ENCODE data around the gene POLR3H. TPM values are rescaled to one million over a fixed set of nuclear protein-coding genes. Genes with fewer than 3 reads are reported as not detected.

The POLR3H gene
- total RNA-seq, 1 donor from 2014 or later, result 15.2 TPM

DNA sequence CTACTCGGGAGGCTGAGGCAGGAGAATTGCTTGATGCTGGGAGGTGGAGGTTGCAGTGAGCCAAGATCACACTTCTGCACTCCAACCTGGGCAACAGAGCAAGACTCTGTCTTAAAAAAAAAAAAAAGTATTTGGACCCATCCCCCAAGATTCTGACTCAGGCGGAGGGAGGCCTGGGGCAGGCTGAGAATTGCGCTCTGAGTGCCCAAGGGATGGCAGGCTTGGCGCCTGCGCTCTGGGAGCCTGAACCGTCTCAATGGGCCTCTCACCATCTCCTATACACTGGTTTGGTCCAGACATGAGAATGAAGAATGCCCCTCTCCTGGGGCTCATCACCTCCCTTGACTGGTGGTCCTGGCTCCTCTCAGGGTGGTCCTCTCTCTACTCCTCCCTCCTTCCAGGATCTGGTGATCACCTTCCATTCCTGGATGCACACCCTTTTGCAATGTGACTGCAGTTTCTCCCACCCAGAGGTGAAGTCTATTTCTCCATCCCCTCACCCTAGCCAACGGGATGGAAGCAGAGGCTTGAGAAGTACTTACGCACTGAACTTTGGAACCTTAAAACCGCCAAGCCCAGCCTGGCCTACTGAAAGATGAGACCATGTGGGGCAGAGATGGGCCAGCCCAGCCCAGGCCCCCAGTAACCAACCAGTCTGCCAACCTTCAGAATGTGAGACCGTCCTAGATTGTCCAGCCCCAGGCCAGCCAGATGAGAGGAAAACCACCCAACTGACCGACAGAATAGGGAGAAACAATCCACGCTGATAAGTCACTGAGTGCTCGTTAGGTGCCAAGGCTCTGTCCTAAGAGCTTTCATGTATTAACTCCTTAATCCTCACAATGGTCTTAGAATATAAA, 4.9 kb downstream of the POLR3H start:
- Histone ChIP-seq H3F3A (ENCODE audit: low read depth) (peaks cover 7% of the 10 kb centered on the region), H3K9ac (no peak overlapping the region), H3K27me3 (no peaks in the 10 kb centered on the region), H3K4me1 (peaks cover 11% of the 10 kb centered on the region), H3K4me2 (no peak overlapping the region), H4K20me1 (ENCODE audit: low read depth) (peaks cover 39% of the 10 kb centered on the region), H3K36me3 (no peaks in the 10 kb centered on the region), H3K27ac (no peak overlapping the region), H3K79me2 (ENCODE audit: low read depth) (peaks cover 42% of the 10 kb centered on the region), H3K4me3 (no peak overlapping the region), H2AFZ (replicated peaks) (no peak overlapping the region), H3K9me3 (ENCODE audit: low read depth) (no peaks in the 10 kb centered on the region)
- no peak for DNase-seq (ENCODE audit: low spot score)
- Mint-ChIP-seq H3K27ac (peak overlapping the region; percentile 76), H3K9me3 (no peaks in the 10 kb centered on the region), H3K36me3 (peaks cover 12% of the 10 kb centered on the region), H3K4me3 (no peak overlapping the region), H3K4me1 (peaks cover 26% of the 10 kb centered on the region), H3K27me3 (ENCODE audit: insufficient read depth, low read depth) (peaks cover 4% of the 10 kb centered on the region)
- TF ChIP-seq, protein P1, sequence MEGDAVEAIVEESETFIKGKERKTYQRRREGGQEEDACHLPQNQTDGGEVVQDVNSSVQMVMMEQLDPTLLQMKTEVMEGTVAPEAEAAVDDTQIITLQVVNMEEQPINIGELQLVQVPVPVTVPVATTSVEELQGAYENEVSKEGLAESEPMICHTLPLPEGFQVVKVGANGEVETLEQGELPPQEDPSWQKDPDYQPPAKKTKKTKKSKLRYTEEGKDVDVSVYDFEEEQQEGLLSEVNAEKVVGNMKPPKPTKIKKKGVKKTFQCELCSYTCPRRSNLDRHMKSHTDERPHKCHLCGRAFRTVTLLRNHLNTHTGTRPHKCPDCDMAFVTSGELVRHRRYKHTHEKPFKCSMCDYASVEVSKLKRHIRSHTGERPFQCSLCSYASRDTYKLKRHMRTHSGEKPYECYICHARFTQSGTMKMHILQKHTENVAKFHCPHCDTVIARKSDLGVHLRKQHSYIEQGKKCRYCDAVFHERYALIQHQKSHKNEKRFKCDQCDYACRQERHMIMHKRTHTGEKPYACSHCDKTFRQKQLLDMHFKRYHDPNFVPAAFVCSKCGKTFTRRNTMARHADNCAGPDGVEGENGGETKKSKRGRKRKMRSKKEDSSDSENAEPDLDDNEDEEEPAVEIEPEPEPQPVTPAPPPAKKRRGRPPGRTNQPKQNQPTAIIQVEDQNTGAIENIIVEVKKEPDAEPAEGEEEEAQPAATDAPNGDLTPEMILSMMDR (IDR thresholded peaks at IDR 0.05), result no peak
- TF ChIP-seq EZH2phosphoT487 (IDR thresholded peaks at IDR 0.05) (no peak), EZH2 (IDR thresholded peaks at IDR 0.05) (no peak)

DNA sequence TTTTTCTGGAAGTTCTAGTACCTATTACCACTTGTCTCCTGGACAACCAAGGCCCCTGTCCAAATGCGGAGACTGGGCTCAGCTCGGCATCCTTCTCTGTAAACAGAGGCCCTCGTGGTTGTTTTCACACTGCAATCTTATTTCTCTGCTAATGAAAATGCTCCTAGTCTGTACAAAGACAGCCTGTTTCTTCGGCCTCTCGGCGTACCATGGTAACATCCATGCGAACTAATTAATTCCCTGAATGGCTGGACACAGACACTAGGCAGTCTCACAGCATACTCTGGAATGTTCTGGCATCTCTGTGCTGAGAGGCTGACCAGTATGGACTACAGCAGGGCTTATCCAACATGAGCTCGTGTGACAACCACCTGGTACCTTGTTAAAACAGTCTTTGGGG, 5.7 kb downstream of the POLR3H start:
- Histone ChIP-seq H4K20me1 (ENCODE audit: low read depth) (peaks cover 46% of the 10 kb centered on the region), H3K79me2 (ENCODE audit: low read depth) (peaks cover 36% of the 10 kb centered on the region), H3K27me3 (no peaks in the 10 kb centered on the region), H3K4me3 (no peak overlapping the region), H3K9ac (no peak overlapping the region), H3K27ac (no peak overlapping the region), H3F3A (ENCODE audit: low read depth) (peaks cover 7% of the 10 kb centered on the region), H3K4me2 (no peak overlapping the region), H3K9me3 (ENCODE audit: low read depth) (no peaks in the 10 kb centered on the region), H3K36me3 (no peaks in the 10 kb centered on the region), H3K4me1 (peaks cover 11% of the 10 kb centered on the region), H2AFZ (replicated peaks) (no peak overlapping the region)
- no peak for DNase-seq (ENCODE audit: low spot score)
- no peak overlapping the region for H3K4me3 Mint-ChIP-seq
- peaks cover 24% of the 10 kb centered on the region for H3K4me1 Mint-ChIP-seq
- no peak overlapping the region for H3K27ac Mint-ChIP-seq
- H3K36me3 Mint-ChIP-seq, result peaks cover 14% of the 10 kb centered on the region
- H3K27me3 Mint-ChIP-seq (ENCODE audit: insufficient read depth, low read depth), result peaks cover 6% of the 10 kb centered on the region
- no peaks in the 10 kb centered on the region for H3K9me3 Mint-ChIP-seq
- TF ChIP-seq, protein P1 (IDR thresholded peaks at IDR 0.05), result no peak
- TF ChIP-seq EZH2phosphoT487 (IDR thresholded peaks at IDR 0.05) (no peak), EZH2 (IDR thresholded peaks at IDR 0.05) (no peak)

DNA sequence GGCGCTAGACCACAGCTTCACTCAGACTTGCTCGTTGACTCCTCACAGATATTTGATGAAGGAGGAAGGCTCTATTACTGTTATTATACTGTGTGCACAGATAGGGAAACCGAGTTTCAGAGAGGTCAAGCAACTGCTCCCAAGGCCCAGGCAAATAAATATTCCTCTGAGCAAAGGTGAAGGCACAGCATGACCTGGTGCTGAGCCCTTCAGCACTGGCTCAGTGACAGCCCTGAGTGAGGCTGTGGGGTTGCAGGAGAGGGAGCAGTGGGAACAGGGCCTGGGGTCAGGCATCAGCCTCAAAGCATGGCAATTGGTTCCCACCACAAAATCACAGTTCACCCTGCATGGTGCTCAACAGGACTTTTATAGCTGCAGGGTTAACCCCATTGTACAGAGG, 7.1 kb downstream of the POLR3H start:
- Histone ChIP-seq H3K9ac (no peak overlapping the region), H3K79me2 (ENCODE audit: low read depth) (peaks cover 31% of the 10 kb centered on the region), H4K20me1 (ENCODE audit: low read depth) (peaks cover 43% of the 10 kb centered on the region), H2AFZ (replicated peaks) (no peak overlapping the region), H3K4me2 (no peak overlapping the region), H3F3A (ENCODE audit: low read depth) (peaks cover 7% of the 10 kb centered on the region), H3K27ac (no peak overlapping the region), H3K4me1 (no peaks in the 10 kb centered on the region), H3K9me3 (ENCODE audit: low read depth) (no peaks in the 10 kb centered on the region), H3K36me3 (no peaks in the 10 kb centered on the region), H3K27me3 (no peaks in the 10 kb centered on the region), H3K4me3 (no peak overlapping the region)
- no peak for TF ChIP-seq EZH2 (IDR thresholded peaks at IDR 0.05)
- no peak for TF ChIP-seq EZH2phosphoT487 (IDR thresholded peaks at IDR 0.05)
- TF ChIP-seq, protein P1 (IDR thresholded peaks at IDR 0.05), result no peak
- Mint-ChIP-seq H3K4me3 (no peak overlapping the region), H3K9me3 (no peaks in the 10 kb centered on the region), H3K27me3 (ENCODE audit: insufficient read depth, low read depth) (peaks cover 2% of the 10 kb centered on the region), H3K4me1 (peaks cover 11% of the 10 kb centered on the region), H3K36me3 (peaks cover 10% of the 10 kb centered on the region), H3K27ac (peak overlapping the region; percentile 4)
- no peak for DNase-seq (ENCODE audit: low spot score)
